ENCODE measurements around the gene TMTC1. TPM values are rescaled to one million over a fixed set of nuclear protein-coding genes. Genes with fewer than 3 reads are reported as not detected.

Gene TMTC1
- total and polyA plus RNA-seq, 2 of the 8 experiments (the other 6 are each of a cell fraction or from before 2014, with no cell fraction given), result 15.4 to 20.8 TPM

- no peak for TF ChIP-seq BCL11A (IDR thresholded peaks at IDR 0.05; ENCODE audit: low read depth in 2 of 2, low read length in 2 of 2)
- no peak for TF ChIP-seq RXRA (IDR thresholded peaks at IDR 0.05; ENCODE audit: insufficient read depth, low read depth, low read length)
- TF ChIP-seq MAFK (IDR thresholded peaks at IDR 0.05; ENCODE audit: low read depth, low read length), result no peak
- TF ChIP-seq RBBP5 (IDR thresholded peaks at IDR 0.05; ENCODE audit: borderline replicate concordance, low read depth, low read length), result no peak
- TF ChIP-seq TAF7 (optimal IDR thresholded peaks at IDR 0.05; ENCODE audit: borderline replicate concordance, low read depth, low read length), result no peak
- TF ChIP-seq JUND (IDR thresholded peaks at IDR 0.05; ENCODE audit: low read length), result no peak
These were observed 80.2 kb downstream of the TMTC1 start (continued) for GRCh38 chr12:29703528-29703927.
